Liver (tissue), 9 donors: ENCODE data around the gene NBEAL2. TPM values are rescaled to one million over a fixed set of nuclear protein-coding genes. Genes with fewer than 3 reads are reported as not detected.

Experiments used
- DNase-seq: peaks from one replicate; pipeline ENCODE4 v3.0.0-alpha.2; 2017; ENCODE audit warnings: low spot score
- H3K27ac ChIP-seq, 2 donors: one replicate each; pipeline ENCODE4 v1.7.0; 2013; ENCODE audit warnings: inconsistent platforms in 2 of 2, low read length in 2 of 2, control low read depth in 1 of 2, low read depth in 1 of 2, mild to moderate bottlenecking in 1 of 2
- H3K27me3 ChIP-seq, 4 donors: one replicate each; pipeline versions ENCODE4 v1.6.1 to v1.7.0; 2013; ENCODE audit warnings: low read length in 3 of 4, inconsistent platforms in 1 of 4, mild to moderate bottlenecking in 1 of 4, moderate library complexity in 1 of 4; ENCODE audit not compliant: control insufficient read depth in 4 of 4, insufficient read depth in 4 of 4
- H3K36me3 ChIP-seq, 4 donors: one replicate each; pipeline versions ENCODE4 v1.6.1 to v1.7.0; 2013; ENCODE audit warnings: low read length in 3 of 4, mild to moderate bottlenecking in 3 of 4, low read depth in 1 of 4, moderate library complexity in 1 of 4; ENCODE audit not compliant: control insufficient read depth in 4 of 4, insufficient read depth in 3 of 4
- H3K4me1 ChIP-seq, 4 donors: one replicate each; pipeline versions ENCODE4 v1.6.1 to v1.7.0; 2013; ENCODE audit warnings: low read length in 3 of 4, mild to moderate bottlenecking in 3 of 4, moderate library complexity in 1 of 4; ENCODE audit not compliant: control insufficient read depth in 4 of 4, insufficient read depth in 4 of 4
- H3K4me3 ChIP-seq, 3 donors: one replicate each; pipeline versions ENCODE4 v1.6.1 to v1.7.0; 2013; ENCODE audit warnings: low read length in 3 of 3, control low read depth in 1 of 3, low read depth in 1 of 3, mild to moderate bottlenecking in 1 of 3
- H3K9ac ChIP-seq, 2 donors: one replicate each; pipeline ENCODE4 v1.7.0; 2013; ENCODE audit warnings: low read length in 2 of 2, mild to moderate bottlenecking in 2 of 2, moderate library complexity in 2 of 2, control low read depth in 1 of 2, low read depth in 1 of 2
- H3K9me3 ChIP-seq, 4 donors: one replicate each; pipeline versions ENCODE4 v1.6.1 to v1.7.0; 2013; ENCODE audit warnings: low read length in 3 of 4; ENCODE audit not compliant: control insufficient read depth in 4 of 4
- CTCF ChIP-seq: fragments of 150-350 bp; IDR thresholded peaks from 2 replicates; pipeline ENCODE4 v1.5.1; 2017; ENCODE audit warnings: improper control_type of control experiment, low read depth, low read length; ENCODE audit not compliant: missing input control
- EGR1 ChIP-seq, 2 donors: IDR thresholded peaks; 2 replicates each; pipeline ENCODE4 v1.6.1; 2016 to 2018; ENCODE audit warnings: antibody characterized with exemption in 2 of 2, low read depth in 2 of 2
- FOXA1 ChIP-seq: IDR thresholded peaks from 2 replicates; pipeline ENCODE4 v1.6.1; 2016; ENCODE audit warnings: antibody characterized with exemption
- FOXA2 ChIP-seq: IDR thresholded peaks from 2 replicates; pipeline ENCODE4 v1.6.1; 2016; ENCODE audit warnings: antibody characterized with exemption
- GABPA ChIP-seq, 2 donors: IDR thresholded peaks in 1 of 2; conservative IDR thresholded peaks in 1 of 2; 2 replicates each; pipeline ENCODE4 v1.6.1; 2016; ENCODE audit warnings: antibody characterized with exemption in 2 of 2, mild to moderate bottlenecking in 1 of 2, moderate library complexity in 1 of 2
- HNF4A ChIP-seq, 2 donors: conservative IDR thresholded peaks; 2 replicates each; pipeline ENCODE4 v1.6.1; 2016; ENCODE audit warnings: antibody characterized with exemption in 2 of 2, mild to moderate bottlenecking in 2 of 2
- HNF4G ChIP-seq: IDR thresholded peaks from 2 replicates; pipeline ENCODE4 v1.6.1; 2016; ENCODE audit warnings: antibody characterized with exemption
- JUND ChIP-seq, 2 donors: IDR thresholded peaks; 2 replicates each; pipeline ENCODE4 v1.6.1; 2016; ENCODE audit warnings: antibody characterized with exemption in 2 of 2
- NR2F2 ChIP-seq: IDR thresholded peaks from 2 replicates; pipeline ENCODE4 v1.6.1; 2016; ENCODE audit warnings: antibody characterized with exemption
- REST ChIP-seq: IDR thresholded peaks from 2 replicates; pipeline ENCODE4 v1.6.1; 2016; ENCODE audit warnings: antibody characterized with exemption, mild to moderate bottlenecking
- RXRA ChIP-seq, 2 donors: IDR thresholded peaks; 2 replicates each; pipeline ENCODE4 v1.6.1; 2017 to 2018; ENCODE audit warnings: antibody characterized with exemption in 2 of 2, mild to moderate bottlenecking in 1 of 2
- SP1 ChIP-seq: IDR thresholded peaks from 2 replicates; pipeline ENCODE4 v1.6.1; 2018; ENCODE audit warnings: antibody characterized with exemption, mild to moderate bottlenecking
- TAF1 ChIP-seq: conservative IDR thresholded peaks from 2 replicates; pipeline ENCODE4 v1.6.1; 2016; ENCODE audit warnings: antibody characterized with exemption, mild to moderate bottlenecking
- WGBS: extraction: QIAGEN DNeasy Blood & Tissue Kit; methylation state at CpG from one replicate; pipeline ENCODE4 v1.1.7; 2013; 5-methylcytosine and 5-hydroxymethylcytosine counted together
- polyA plus RNA-seq, 2 donors: library from polyadenylated mRNA; stranded (reverse) in 1 of 2; unstranded in 1 of 2; fragments of 200-250 nt in 1 of 2; fragments of >200 nt in 1 of 2; fragmentation: Nextera tagmentation in 1 of 2; extraction: Ambion mirVana in 1 of 2; gene quantifications; one replicate each; pipeline versions ENCODE4 v1.2.1 to v1.2.3, GENCODE V29; 2013 to 2015
- total RNA-seq, 2 donors: library from RNA; depleted of rRNA; stranded (reverse); fragments of >200 nt; gene quantifications; one replicate each; pipeline ENCODE4 v1.2.3, GENCODE V29; 2014
- TF ChIP-seq, protein P1 (sequence below): IDR thresholded peaks from 2 replicates; pipeline ENCODE4 v1.6.1; 2016; ENCODE audit warnings: antibody characterized with exemption
- TF ChIP-seq, protein P2 (sequence below): IDR thresholded peaks from 2 replicates; pipeline ENCODE4 v1.6.1; 2016; ENCODE audit warnings: antibody characterized with exemption
- donor health status: healthy.
- donor health status: healthy.
- donor health status: healthy.
- donor health status: healthy.
- donor health status: healthy.

Gene NBEAL2
- total and polyA plus RNA-seq, 4 donors, result 2.0 to 20.7 (median 7.6) TPM

DNA sequence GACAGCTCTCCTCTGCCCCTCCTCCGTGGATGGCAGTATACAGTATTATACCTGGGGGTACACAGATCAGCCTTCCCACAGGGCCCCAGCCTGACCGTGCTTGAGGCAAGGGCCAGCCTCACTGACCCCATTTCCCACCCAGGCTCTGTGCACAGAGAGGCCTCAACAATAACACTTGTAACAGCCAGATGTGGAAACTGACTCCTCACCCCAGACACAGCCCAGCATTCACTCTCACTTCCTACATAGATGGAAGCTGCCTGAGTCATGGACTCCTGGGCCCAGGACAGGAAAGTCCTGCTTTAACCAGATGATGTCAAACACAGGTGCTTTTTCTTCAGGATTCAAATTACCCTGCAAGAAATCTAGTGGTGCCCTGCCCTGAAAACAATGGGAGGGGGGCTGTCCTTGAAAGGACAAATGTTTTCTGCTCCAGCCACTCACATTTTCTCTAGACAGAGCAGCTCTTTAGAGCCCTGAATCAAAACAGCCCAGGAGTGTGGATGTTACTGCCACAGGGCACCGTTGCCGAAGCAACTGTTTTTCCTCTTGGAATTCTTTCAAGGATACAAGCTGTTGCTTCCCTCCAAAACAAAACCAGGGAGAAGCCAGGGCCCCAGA, 19.3 kb upstream of the NBEAL2 start:
- H3K4me1 ChIP-seq, result peaks cover 17 to 40% (median 25%) of the 10 kb centered on the region in 4 donors
- DNase-seq, result no peak
- H3K9ac ChIP-seq, result no peak overlapping the region

GRCh38 chr3:46960835-46961234, 18.6 kb upstream of the NBEAL2 start:
- Histone ChIP-seq H3K4me1 (peaks cover 19 to 46% (median 31%) of the 10 kb centered on the region in 4 donors), H3K9me3 (no peaks in the 10 kb centered on the region), H3K27ac (no peak overlapping the region), H3K9ac (no peak overlapping the region), H3K36me3 (peaks cover 0 to 2% (median 0%) of the 10 kb centered on the region in 4 donors), H3K4me3 (no peak overlapping the region), H3K27me3 (no peaks in the 10 kb centered on the region)
- no peak for DNase-seq
- TF ChIP-seq FOXA2 (no peak), JUND (IDR thresholded peaks at IDR 0.05) (no peak), RXRA (IDR thresholded peaks at IDR 0.05) (no peak), SP1 (no peak)
- WGBS, result 96% methylated on average over 1 of the region's 1 CpG

More for the DNA sequence above, 19.3 kb upstream of the NBEAL2 start:
- H3K9me3 ChIP-seq, result no peaks in the 10 kb centered on the region
- TF ChIP-seq HNF4A (conservative IDR thresholded peaks at IDR 0.05), result no peak
- no peak for TF ChIP-seq FOXA1
- no peak for TF ChIP-seq FOXA2
- TF ChIP-seq HNF4G, result no peak
- no peak for TF ChIP-seq GABPA (IDR thresholded peaks at IDR 0.05 in 1 of 2, conservative IDR thresholded peaks at IDR 0.05 in 1 of 2)
- no peak for TF ChIP-seq CTCF
- TF ChIP-seq REST, result no peak
- TF ChIP-seq TAF1, result no peak
- no peak for TF ChIP-seq NR2F2
- no peak for TF ChIP-seq EGR1 (IDR thresholded peaks at IDR 0.05; ENCODE audit: low read depth in 2 of 2)
- TF ChIP-seq, protein P1, sequence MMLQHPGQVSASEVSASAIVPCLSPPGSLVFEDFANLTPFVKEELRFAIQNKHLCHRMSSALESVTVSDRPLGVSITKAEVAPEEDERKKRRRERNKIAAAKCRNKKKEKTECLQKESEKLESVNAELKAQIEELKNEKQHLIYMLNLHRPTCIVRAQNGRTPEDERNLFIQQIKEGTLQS, result no peak
- TF ChIP-seq, protein P2, sequence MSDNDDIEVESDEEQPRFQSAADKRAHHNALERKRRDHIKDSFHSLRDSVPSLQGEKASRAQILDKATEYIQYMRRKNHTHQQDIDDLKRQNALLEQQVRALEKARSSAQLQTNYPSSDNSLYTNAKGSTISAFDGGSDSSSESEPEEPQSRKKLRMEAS, result no peak
- no peaks in the 10 kb centered on the region for H3K27me3 ChIP-seq
- no peak overlapping the region for H3K4me3 ChIP-seq
- H3K27ac ChIP-seq, result peak overlapping the region in 1 of 2 donors; percentile 33
- peaks cover 0 to 2% (median 0%) of the 10 kb centered on the region in 4 donors for H3K36me3 ChIP-seq
- WGBS, result 62% methylated on average over 4 of the region's 4 CpGs
